HFF-Myc (cell line): Measurements from ENCODE around the gene GPNMB.

Experiments used
- DNase-seq: peaks from one replicate; pipeline ENCODE4 v3.0.0-alpha.2; 2011; ENCODE audit warnings: low read depth; ENCODE audit errors: extremely low read depth
- H3K4me3 ChIP-seq: replicated peaks from 2 replicates; pipeline ENCODE4 v1.5.1; 2011; ENCODE audit warnings: low read depth, mild to moderate bottlenecking, control low read depth, low read length
- CTCF ChIP-seq: IDR thresholded peaks from 2 replicates; pipeline ENCODE4 v1.5.1; 2012; ENCODE audit warnings: mild to moderate bottlenecking, low read depth, low read length, control low read depth; ENCODE audit errors: missing control alignments

The GPNMB gene

GRCh38 chr7:23284871-23285270, 38.3 kb downstream of the GPNMB start:
- DNase-seq: no peak
- H3K4me3 ChIP-seq: no peak overlapping the region
- no peak for TF ChIP-seq CTCF

GRCh38 chr7:23285657-23286646, 39.4 kb downstream of the GPNMB start:
- no peak for TF ChIP-seq CTCF
- no peak overlapping the region for H3K4me3 ChIP-seq
- DNase-seq: no peak

- H3K4me3 ChIP-seq: no peak overlapping the region
- TF ChIP-seq CTCF: no peak
- no peak for DNase-seq
Observed at GRCh38 chr7:23287612-23288011, 41.0 kb downstream of the GPNMB start.

GRCh38 chr7:23290993-23291392, 44.4 kb downstream of the GPNMB start:
- TF ChIP-seq CTCF: no peak
- no peak for DNase-seq
- no peak overlapping the region for H3K4me3 ChIP-seq

- DNase-seq: no peak
- no peak overlapping the region for H3K4me3 ChIP-seq
- TF ChIP-seq CTCF: no peak
Observed at GRCh38 chr7:23291957-23292560, 45.5 kb downstream of the GPNMB start.

- TF ChIP-seq CTCF: no peak
- no peak for DNase-seq
- no peak overlapping the region for H3K4me3 ChIP-seq
Observed at GRCh38 chr7:23292623-23293022, 46.0 kb downstream of the GPNMB start.
